Common myeloid progenitor, CD34-positive (primary cell): ENCODE results near the gene DCTD.

Source experiments
- CTCF ChIA-PET: fragments of 350-600 bp; sonication (Branson Sonifier 250); formaldehyde crosslinking; loops from one replicate; lab custom pipeline; 2021; ENCODE audit warnings: antibody characterized with exemption; lab: Charles Lee
- POLR2A ChIA-PET: fragments of 350-600 bp; sonication (Branson Sonifier 250); formaldehyde crosslinking; loops from one replicate; lab custom pipeline; 2021; ENCODE audit warnings: antibody characterized with exemption; lab: Charles Lee
- DNase-seq, 3 donors: peaks; one replicate each; pipeline versions ENCODE4 v3.0.0 to v3.0.0-alpha.2; 2013
- H3K27ac ChIP-seq, 2 experiments: 1 replicate in 1 of 2; 2 replicates in 1 of 2; pipeline ENCODE4 v1.7.0; 2013; ENCODE audit warnings: inconsistent platforms in 2 of 2, low read length in 2 of 2, mild to moderate bottlenecking in 2 of 2, low read depth in 1 of 2, moderate library complexity in 1 of 2; ENCODE audit not compliant: severe bottlenecking in 2 of 2, insufficient read depth in 1 of 2, poor library complexity in 1 of 2
- H3K27me3 ChIP-seq, 5 experiments: replicated peaks in 2 of 5; 1 replicate in 3 of 5; 2 replicates in 2 of 5; pipeline versions ENCODE4 v1.6.1 to v1.7.0; 2013; ENCODE audit warnings: low read length in 4 of 5, mild to moderate bottlenecking in 2 of 5, moderate library complexity in 2 of 5, inconsistent platforms in 1 of 5; ENCODE audit not compliant: insufficient read depth in 5 of 5, control insufficient read depth in 4 of 5
- H3K36me3 ChIP-seq, 4 experiments: 1 replicate in 2 of 4; 2 replicates in 2 of 4; pipeline versions ENCODE4 v1.6.1 to v1.7.0; 2013; ENCODE audit warnings: low read length in 3 of 4, control low read depth in 1 of 4, mild to moderate bottlenecking in 1 of 4; ENCODE audit not compliant: control insufficient read depth in 4 of 4, insufficient read depth in 4 of 4
- H3K4me1 ChIP-seq, 4 experiments: 1 replicate in 3 of 4; 2 replicates in 1 of 4; pipeline versions ENCODE4 v1.6.1 to v1.7.1; 2013; ENCODE audit warnings: low read length in 3 of 4, mild to moderate bottlenecking in 3 of 4, control low read depth in 1 of 4, inconsistent platforms in 1 of 4, moderate library complexity in 1 of 4; ENCODE audit not compliant: control insufficient read depth in 4 of 4, insufficient read depth in 4 of 4; ENCODE audit errors: control extremely low read depth in 1 of 4
- H3K4me3 ChIP-seq, 7 experiments: 1 replicate in 4 of 7; 2 replicates in 3 of 7; pipeline versions ENCODE4 v1.5.1 to v1.7.0; 2013; ENCODE audit warnings: mild to moderate bottlenecking in 7 of 7, low read length in 6 of 7, moderate library complexity in 6 of 7, inconsistent platforms in 2 of 7, low read depth in 2 of 7, control low read depth in 1 of 7; ENCODE audit not compliant: insufficient read depth in 4 of 7, control insufficient read depth in 1 of 7; ENCODE audit errors: extremely low read depth in 1 of 7
- H3K9me3 ChIP-seq, 5 experiments: 1 replicate in 4 of 5; 2 replicates in 1 of 5; pipeline versions ENCODE4 v1.6.1 to v1.7.1; 2013; ENCODE audit warnings: low read length in 4 of 5, mild to moderate bottlenecking in 2 of 5, inconsistent platforms in 1 of 5, low read depth in 1 of 5, moderate library complexity in 1 of 5; ENCODE audit not compliant: control insufficient read depth in 4 of 5, insufficient read depth in 2 of 5; ENCODE audit errors: control extremely low read depth in 1 of 5
- WGBS: methylation state at CpG from one replicate; pipeline ENCODE4 v1.1.5; 2013; ENCODE audit not compliant: insufficient coverage; 5-methylcytosine and 5-hydroxymethylcytosine counted together

DCTD gene

DNA sequence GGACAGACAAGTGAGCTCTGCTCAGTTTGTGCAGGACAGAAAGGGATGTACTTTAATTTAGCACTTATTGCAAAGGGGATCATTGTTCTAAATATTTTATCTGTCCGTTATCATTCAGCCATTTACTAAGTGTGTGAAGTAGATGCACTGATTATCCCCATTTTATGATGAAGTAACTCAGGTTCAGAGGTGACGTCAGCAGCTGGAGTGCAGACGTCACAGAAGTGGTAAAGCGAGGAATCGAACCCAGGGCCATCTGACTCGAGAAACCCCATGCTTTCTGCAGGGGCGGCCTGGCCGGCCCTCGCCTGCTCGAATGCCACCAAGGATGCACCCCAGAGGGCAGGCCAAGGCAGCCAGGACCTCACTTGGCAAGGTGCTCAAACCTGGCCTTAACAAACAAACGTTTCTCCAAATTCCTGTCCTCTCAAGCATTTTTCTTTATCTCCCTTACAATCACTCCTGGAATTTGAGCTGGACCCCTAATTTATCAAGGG, 75.0 kb downstream of the DCTD start:
- ChIA-PET POLR2A (no interaction called here), CTCF (interaction anchor here (1.1 kb wide), 1 partner anchor 13 kb away, joined by 5 read pairs; no protein-coding TSS in a partner anchor)
- no peak for DNase-seq
- no peaks in the 10 kb centered on the region for H3K27me3 ChIP-seq
- no peaks in the 10 kb centered on the region for H3K36me3 ChIP-seq
- H3K4me3 ChIP-seq, result no peak overlapping the region
- peaks cover 0 to 45% (median 28%) of the 10 kb centered on the region in 4 experiments for H3K4me1 ChIP-seq
- H3K27ac ChIP-seq, result no peak overlapping the region
- H3K9me3 ChIP-seq, result no peaks in the 10 kb centered on the region
- 95% methylated on average over 10 of the region's 11 CpGs for WGBS

DNA sequence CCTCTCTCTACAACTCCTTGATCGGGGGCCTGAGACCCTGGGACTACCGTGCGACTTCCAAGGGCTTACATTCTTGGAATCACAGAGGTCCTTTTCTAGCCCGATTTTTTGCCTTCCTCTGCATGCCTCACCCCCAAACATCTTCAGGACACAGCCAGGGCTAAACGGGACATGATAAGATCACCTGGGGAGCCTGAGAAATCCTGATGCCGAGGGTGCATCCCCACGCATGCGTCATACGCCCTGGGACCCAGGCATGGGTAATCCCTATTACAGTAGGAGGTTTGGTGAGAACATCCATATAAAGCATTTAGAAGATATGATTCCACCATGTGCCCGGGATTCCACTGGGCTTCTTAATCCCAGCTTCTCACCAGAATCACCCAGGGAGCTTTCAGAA, 77.1 kb downstream of the DCTD start:
- DNase-seq, result no peak
- CTCF ChIA-PET, result interaction anchor here (1.2 kb wide), 1 partner anchor 10 kb away, joined by 4 read pairs; no protein-coding TSS in a partner anchor
- Histone ChIP-seq H3K4me3 (no peak overlapping the region), H3K9me3 (no peaks in the 10 kb centered on the region), H3K27ac (no peak overlapping the region), H3K36me3 (no peaks in the 10 kb centered on the region), H3K27me3 (no peaks in the 10 kb centered on the region), H3K4me1 (peaks cover 0 to 32% (median 21%) of the 10 kb centered on the region in 4 experiments)
- 78% methylated on average over 6 of the region's 10 CpGs for WGBS
- POLR2A ChIA-PET, result no interaction called here
